Stimulated activated CD4-positive, alpha-beta T cell treated with anti-CD3 and anti-CD28 coated beads, TNF-alpha, amount 100 ng/mL, for 1 hour (primary cell): ENCODE data around the gene SUPT20HL1.
"Not testable (repeated sequence)": the region's sequence is repeated elsewhere in the genome, so short reads cannot be mapped to it uniquely, and the experiment has no call there.

Experiments
- DNase-seq, 3 donors: peaks; one replicate each; pipeline ENCODE4 v3.0.0-alpha.2; 2020; ENCODE audit warnings: low read depth in 3 of 3, low spot score in 1 of 3

The SUPT20HL1 gene

GRCh38 chrX:24360272-24360671 lies at the start of gene SUPT20HL1:
TSS of gene SUPT20HL1 (plus strand) at chrX:24360639. CDS start at chrX:24362761, 2,122 bp downstream.
- no peak for DNase-seq

DNA sequence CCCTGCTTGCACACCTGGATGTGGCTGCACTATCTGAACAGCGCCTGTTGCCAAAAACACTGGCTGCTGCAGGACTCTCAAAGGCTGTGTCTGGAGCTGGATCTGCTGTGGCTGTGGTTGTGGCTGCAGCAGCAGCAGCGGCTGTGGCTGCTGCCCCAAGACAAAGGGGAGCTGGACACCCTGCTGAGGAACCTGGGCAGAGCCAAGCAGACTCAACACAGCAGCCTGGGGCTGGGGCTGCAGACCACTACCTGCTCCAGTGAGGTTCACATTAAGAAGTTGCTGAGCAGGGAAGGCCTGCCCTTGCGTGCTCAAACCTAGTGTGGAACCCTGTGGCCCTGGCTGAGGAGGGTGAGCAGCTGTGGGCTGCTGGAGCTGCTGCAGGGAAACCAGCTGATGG lies 49.5 kb upstream of the SUPT20HL1 start:
- not testable (repeated sequence) for DNase-seq

DNA sequence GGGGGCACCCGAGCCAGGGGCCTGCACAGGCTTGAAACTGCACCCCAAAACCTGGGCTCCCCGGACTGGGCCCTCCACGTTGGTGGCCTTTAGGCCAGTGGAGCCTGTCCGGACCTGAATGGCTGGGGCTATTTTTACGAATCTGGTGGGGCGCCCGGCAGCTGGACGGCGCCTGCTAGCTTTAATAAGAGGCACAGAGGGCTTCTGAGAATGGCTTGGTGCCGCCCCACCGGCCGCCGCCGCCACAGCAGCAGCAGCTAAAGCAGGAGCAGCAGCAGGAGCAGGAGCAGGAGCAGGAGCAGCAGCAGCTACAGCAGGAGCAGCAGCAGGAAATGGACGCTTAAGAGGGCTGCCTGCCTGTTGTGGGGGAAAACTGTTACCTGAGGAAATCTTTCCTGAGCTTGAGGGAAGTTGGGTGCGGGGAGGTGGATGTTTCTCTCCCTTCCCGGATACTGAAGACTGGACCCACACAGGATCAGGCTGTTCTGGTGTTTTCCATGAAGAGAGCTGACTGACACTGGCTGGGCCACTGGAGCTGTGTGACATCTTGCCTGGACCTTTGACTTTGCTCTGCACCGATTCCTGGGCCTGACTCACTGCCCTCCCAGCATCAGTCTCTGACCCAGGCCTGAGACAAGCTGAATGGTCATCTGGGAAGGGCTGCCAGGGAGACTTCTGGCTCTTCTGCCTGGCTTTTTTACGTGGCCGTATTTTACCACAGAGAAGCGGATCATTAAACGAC lies 48.8 kb upstream of the SUPT20HL1 start:
- DNase-seq: not testable (repeated sequence)

DNA sequence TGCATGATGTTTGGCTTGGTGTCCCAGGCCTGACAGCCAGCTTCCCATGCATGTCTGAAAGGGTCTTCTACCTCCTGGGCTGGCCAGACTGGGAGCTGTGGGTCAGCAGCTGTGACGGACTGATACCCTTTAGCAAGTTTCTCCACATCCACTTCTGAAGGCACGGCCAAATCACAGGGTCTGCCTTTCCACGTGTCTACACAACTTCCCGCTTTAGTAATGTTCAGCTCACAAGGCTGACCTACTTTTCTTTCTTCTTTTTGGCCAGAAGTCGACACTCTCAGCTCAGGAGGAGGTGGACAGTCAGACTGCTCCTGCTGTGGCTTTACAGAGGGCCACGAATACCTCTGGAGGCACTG lies 48.2 kb upstream of the SUPT20HL1 start:
- DNase-seq: not testable (repeated sequence)

DNA sequence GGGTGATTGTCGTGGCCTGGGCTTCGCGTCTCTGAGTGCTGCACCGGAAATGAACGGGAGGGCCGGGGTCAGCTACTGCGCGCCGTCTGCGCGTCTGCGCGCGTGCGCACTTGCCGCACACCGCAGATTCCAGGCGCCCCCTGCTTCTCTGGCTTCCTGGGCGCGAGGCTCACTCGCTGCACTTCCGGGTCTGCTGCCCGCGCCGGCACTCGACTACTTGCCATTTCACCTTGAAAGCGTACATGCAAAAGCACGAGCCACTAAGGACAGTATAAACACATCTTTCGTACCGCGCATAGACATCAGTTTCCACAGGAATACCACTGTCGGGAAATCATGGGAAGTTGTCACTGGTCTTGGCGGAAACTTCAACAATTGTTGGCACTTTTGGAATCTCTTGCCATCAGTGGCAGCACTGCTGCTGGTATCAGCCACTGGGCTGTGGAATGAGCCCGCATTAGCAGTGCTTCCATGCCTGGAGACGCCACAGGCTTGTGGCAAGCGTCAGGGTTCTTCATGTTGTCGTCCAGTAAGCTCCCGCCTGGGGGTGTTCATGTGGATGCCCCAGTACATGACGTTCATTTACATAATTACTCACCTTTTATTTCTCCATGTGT lies 46.3 kb upstream of the SUPT20HL1 start, which contains the start of gene SUPT20HL2:
TSS of gene SUPT20HL2 (minus strand) at position 51 of the 617 bp plus-strand sequence. CDS start 754 bp downstream, outside the sequence.
- DNase-seq: no peak

DNA sequence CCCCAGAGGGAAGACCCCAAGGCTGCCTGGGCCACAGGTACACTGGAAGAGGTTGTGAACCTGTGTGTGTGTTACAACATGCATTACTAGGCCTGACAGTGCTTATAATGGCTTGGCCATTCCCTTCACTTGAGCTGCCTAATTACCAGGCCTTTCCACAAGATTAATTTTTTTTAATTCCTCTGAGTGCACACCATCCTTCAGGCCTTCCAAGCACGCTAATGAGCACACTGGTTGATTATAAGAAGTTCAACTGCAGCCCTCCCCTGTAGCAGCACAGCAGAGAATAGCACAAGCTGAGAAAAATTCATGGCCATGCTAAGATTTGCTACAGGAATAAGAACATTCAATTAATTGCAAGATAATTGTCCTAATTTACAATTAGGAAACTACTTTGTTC lies 44.3 kb upstream of the SUPT20HL1 start:
- no peak for DNase-seq

DNA sequence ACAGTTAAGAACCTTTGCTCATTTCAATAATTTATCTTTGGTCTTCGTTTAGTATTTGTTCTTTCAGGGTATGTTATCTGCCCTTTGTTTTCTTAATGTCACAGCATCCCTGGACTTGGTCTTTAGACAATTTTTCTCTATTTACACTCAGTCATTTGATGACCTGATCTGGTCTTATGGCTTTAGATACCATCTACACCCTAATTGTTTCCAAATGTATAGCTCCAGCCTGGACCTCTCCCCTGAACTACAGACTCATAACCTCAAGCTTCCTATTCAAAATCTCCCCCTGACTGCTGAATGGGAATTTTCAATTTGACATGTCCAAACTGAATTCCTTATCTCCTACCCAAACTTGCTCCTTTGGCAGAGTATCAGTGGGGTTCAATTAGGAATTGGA lies 42.9 kb upstream of the SUPT20HL1 start:
- DNase-seq: no peak

DNA sequence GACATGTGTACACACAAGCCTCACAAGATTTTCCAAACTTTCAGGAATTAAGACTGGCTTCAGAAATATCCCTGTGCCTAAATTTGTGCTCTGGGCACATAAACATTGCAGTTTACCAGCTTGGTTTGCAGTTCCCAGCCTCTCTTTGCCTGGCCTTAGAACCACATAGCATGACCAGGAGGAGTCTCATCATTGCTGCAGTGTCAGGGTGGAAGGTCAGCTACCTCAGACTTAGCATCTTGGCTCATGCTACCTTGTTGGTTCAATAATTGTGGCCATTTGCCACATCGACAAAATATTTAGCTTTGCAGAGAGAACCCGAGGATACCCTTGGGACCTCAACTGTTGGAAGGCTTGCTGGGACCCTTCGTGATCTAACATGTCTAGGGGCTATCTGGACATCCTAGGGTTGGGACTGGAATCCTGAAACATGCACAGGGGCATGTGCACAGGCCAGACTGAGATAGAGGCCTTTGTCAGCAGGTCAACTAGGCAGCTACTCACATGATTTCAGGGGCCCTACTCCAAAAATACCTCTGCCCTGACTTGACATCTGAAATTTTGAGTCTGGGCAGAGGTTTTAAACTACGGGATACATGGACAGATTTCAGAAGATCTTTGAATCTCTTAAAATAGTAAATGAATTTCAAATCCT lies 38.6 kb upstream of the SUPT20HL1 start:
- no peak for DNase-seq

DNA sequence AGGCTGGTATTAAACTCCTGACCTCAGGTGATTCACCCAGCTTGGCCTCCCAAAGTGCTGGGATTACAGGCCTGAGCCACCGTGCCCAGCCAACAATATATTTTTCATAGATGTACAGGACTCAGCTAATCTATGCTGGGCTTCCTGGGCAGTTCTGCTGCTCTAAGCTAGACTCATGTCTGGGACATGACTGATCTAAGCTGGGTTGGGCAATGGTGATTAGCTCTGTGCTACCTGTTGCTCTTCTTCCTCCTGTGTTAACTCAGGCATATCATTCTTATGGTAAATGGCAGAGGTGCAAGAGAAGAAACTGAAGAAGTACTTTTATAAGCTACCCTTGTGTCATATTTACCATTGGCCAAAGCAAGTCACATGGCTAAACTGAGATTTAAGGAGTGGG lies 35.2 kb upstream of the SUPT20HL1 start:
- DNase-seq: no peak

DNA sequence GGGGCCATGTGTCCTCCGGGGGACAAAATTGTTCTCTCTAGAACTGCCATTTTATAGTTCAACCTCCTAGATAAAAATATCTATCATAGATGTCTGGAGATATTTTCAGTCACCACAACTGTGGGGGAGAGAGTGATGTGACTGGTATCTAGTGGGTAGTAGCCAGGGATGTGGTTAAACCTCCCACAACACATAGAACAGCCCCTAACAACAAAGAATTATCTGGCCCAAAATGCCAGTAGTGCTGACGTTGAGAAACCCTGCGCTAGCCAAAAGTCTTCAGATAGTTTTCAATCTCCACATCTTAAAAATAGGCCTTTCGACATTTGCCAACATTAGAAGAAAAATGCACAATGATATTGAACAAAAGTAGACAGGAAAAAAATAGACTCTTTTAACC lies 27.6 kb upstream of the SUPT20HL1 start:
- DNase-seq: no peak

DNA sequence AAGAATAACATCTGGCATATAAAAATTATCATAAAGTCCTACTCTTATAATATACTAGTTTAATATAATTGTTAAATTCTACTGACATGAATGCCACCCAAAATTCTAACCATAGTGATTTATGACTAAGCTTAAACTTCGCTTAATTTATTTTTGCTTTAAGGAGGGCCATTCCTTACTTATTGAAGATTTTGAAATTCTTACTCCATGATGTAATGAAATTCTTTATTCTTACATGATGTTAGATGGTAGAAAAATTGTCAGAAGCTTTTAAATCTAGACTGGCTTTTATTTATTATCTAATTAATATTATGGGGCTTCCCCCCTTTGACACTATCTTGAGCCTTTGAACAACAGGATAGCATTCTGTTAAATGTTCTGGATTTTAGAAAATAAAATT lies 27.1 kb upstream of the SUPT20HL1 start:
- DNase-seq: no peak

DNA sequence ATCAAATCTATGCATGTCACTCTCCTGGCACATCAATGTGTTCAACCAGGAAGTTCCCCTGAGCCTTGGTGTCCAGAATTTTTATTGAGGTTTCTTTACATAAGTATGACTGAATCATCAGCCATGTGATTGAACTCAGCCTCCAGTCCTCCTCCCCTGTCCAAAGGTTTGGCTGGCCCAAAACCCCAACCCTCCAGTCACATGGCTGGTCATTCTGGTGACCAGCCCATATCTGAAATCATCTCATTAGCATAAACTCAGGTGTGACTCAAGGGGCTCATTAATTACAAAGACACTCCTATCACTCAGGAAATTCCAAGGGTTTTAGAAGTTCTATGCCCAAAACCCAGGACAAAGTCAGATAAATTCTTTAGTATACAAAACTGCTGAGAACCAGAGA lies 26.0 kb upstream of the SUPT20HL1 start:
- no peak for DNase-seq

GRCh38 chrX:24335871-24336270 lies 24.6 kb upstream of the SUPT20HL1 start:
- DNase-seq: no peak

DNA sequence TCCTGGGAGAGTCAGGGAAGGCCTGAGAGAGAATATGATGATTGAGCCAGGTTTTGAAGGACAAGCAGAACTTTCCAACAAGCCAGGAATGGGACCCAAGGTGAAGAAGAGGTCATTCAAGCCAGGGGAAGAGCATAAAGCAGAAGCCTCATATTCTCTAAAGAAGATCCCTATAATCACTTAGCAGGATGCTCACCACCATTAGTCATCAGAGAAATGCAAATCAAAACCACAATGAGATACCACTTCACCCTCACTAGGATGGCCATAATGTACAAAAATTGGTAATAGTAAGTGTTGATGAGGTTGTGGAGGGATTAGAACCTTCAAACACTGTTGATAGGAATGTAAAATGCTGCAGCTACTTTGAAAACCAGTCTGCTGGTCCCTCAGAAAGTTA lies 20.5 kb upstream of the SUPT20HL1 start:
- DNase-seq: no peak

DNA sequence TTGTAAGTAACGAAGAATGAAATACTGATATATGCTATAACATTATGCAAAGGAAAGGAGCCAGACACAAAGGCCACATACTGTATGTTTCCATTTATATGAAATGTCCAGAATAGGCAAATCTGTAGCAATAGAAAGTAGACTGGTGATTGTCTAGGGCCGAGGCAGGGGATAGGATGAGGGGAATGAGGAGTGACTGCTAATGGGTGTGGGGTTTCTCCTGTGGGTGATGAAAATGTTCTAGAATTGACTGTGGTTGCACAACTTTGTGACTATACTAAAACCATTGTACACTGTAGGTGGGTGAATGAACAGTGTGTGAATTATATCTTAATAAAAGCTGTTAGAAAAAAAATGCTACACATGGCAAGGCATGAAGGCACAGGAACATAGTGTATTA lies 19.9 kb upstream of the SUPT20HL1 start:
- no peak for DNase-seq

DNA sequence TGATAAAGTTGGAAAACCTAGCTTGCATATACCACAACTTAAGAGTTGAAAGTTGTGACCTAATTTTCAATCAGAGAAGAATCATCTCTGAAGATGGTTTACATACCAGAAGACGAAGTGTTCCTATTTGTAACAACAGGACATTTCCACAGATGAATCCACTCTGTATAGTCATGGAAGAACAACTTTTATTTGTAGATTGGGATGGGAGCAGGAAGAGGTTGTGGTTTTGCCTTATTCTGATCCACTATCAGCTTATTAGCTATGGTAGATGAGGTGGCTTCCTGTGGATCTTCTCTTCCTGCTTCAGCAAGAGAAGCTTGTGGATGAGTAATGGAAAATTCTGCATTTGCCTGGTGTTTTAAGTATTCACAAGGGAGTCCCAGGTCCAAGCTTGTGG lies 18.6 kb upstream of the SUPT20HL1 start:
- DNase-seq: no peak

GRCh38 chrX:24343719-24344118 lies 16.7 kb upstream of the SUPT20HL1 start:
- no peak for DNase-seq

GRCh38 chrX:24347881-24348280 lies 12.6 kb upstream of the SUPT20HL1 start:
- no peak for DNase-seq

DNA sequence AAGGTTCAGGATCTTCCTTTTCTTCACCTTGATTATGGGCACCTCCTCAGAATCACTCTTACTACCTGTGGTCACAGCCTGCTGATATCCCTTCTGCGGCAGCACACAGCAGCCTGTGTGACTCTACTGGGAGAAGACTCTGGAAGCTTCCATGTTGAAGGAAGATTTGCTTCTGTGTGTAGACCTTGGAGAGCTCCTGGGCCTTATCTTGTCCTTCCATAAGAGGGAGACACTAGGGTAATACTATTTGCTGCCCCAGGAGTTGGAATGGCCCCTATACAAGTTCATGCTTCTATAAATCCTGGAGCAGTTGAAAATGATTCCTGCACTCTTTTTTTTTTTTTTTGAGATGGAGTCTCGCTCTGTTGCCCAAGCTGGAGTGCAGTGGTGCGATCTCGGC lies 10.2 kb upstream of the SUPT20HL1 start:
- no peak for DNase-seq

- no peak for DNase-seq
Measured at GRCh38 chrX:24355095-24355494, 5.3 kb upstream of the SUPT20HL1 start.

DNA sequence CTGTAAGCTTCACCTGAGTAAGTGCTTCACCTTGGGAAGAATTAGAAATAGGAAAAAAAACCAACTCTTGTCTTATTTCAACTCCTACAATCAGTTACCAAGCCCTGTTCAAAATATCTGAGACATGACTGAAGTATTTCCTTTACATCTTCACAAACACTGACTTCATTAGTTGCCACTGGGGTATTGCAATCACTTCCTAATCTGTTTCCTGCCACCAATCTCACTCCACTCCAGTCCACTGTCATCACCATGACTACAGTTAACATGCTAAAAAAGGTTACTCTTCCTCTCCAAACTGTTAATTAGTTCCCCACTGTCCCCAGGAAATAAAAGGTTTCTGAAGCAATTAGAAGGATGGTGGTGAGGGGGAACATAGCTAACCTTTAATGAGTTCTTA lies 3.3 kb upstream of the SUPT20HL1 start:
- no peak for DNase-seq

- not testable (repeated sequence) for DNase-seq
Measured at GRCh38 chrX:24362089-24362745, 1.8 kb downstream of the SUPT20HL1 start.
